Right lobe of liver (tissue), 6 donors: ENCODE measurements around the gene CENPP. TPM values are rescaled to one million over a fixed set of nuclear protein-coding genes. Genes with fewer than 3 reads are reported as not detected.

ENCODE experiments used
- ATAC-seq, 4 donors: fragments of 200-7000 bp; cut with Tn5 transposase; one replicate each; pipeline ENCODE4 v1.9.1; 2020; ENCODE audit warnings: mild to moderate bottlenecking in 4 of 4, moderate library complexity in 4 of 4
- DNase-seq, 3 donors: peaks; one replicate each; pipeline ENCODE4 v3.0.0-alpha.2; 2020
- H3K27ac ChIP-seq, 3 donors: fragments of 200-600 bp; one replicate each; pipeline ENCODE4 v1.8.0; 2022
- H3K27me3 ChIP-seq, 2 donors: fragments of 200-600 bp; one replicate each; pipeline ENCODE4 v1.8.0; 2022
- H3K36me3 ChIP-seq, 4 donors: fragments of 200-600 bp; sonication (generic) in 1 of 4; one replicate each; pipeline versions ENCODE4 v1.5.1 to v1.8.0; 2017 to 2022; ENCODE audit warnings: control low read depth in 1 of 4
- H3K4me1 ChIP-seq, 4 donors: fragments of 200-600 bp; sonication (generic) in 1 of 4; one replicate each; pipeline versions ENCODE4 v1.5.1 to v1.8.0; 2017 to 2022; ENCODE audit warnings: control low read depth in 1 of 4
- H3K4me3 ChIP-seq, 3 donors: fragments of 200-600 bp; one replicate each; pipeline ENCODE4 v1.8.0; 2022
- H3K9me3 ChIP-seq, 4 donors: fragments of 200-600 bp; sonication (generic) in 1 of 4; one replicate each; pipeline versions ENCODE4 v1.5.1 to v1.8.0; 2017 to 2022; ENCODE audit warnings: control low read depth in 1 of 4
- POLR2A ChIP-seq: fragments of 450-650 bp; IDR thresholded peaks from one replicate; pipeline ENCODE4 v1.6.1; 2017; ENCODE audit warnings: antibody characterized with exemption, mild to moderate bottlenecking
- WGBS: methylation state at CpG from one replicate; pipeline ENCODE4 v1.1.6; 2018; ENCODE audit warnings: low coverage, low lambda C conversion rate; ENCODE audit not compliant: insufficient coverage; ENCODE audit errors: missing lambda C conversion rate; 5-methylcytosine and 5-hydroxymethylcytosine counted together
- intact Hi-C, 2 donors: fragments of 100-400 bp; cut with DNase I; formaldehyde crosslinking; loops; one replicate each; pipeline versions ENCODE4 v1.11.2 to v1.14.1; 2022
- total RNA-seq, 6 experiments: library from RNA; depleted of rRNA in 2 of 6; stranded (reverse); fragments of >200 nt in 2 of 6; fragmentation: NEBNext Ultra II Directional in 3 of 6; extraction: Animal tissue kit (Norgen Biotek cat#: 25700) in 3 of 6; gene quantifications; one replicate each; pipeline versions ENCODE4 v1.1.0 to v1.2.4, GENCODE V29; 2016 to 2023
- TF ChIP-seq, protein P1 (sequence below), 4 donors: fragments of 200-600 bp in 3 of 4; fragments of 450-650 bp in 1 of 4; IDR thresholded peaks; one replicate each; pipeline versions ENCODE4 v1.5.1 to v1.8.0; 2016 to 2022; ENCODE audit warnings: antibody characterized with exemption in 4 of 4, mild to moderate bottlenecking in 2 of 4
- donor health status: DM: no; HTN: yes; CAD: no.
- donor health status: DM: no; HTN: no; CAD: no.
- donor health status: DM: no; HTN: no; CAD: no.
- donor health status: DM: no; HTN: yes; CAD: no.
- donor health status: DM: no; HTN: yes; CAD: no.

The CENPP gene
- total RNA-seq, 6 experiments from 2014 or later: 1.0 to 3.7 (median 1.5) TPM

DNA sequence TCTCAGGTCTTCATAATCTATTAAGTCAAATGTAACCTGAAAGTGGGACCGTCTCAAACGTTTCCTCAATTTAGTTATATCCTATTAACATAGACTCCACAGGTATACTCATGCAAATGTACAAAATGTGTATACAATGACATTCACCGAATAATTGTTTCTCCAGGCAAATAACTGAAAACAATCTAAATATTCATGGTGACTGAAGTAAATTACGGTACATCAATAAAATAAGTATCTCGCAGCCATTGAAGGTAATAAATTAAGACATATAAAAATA, 32.7 kb upstream of the CENPP start:
- Histone ChIP-seq H3K4me1 (peaks cover 0 to 18% (median 7%) of the 10 kb centered on the region in 4 donors), H3K27me3 (no peaks in the 10 kb centered on the region), H3K27ac (peak overlapping the region in 1 of 3 donors; percentile 48), H3K4me3 (peak overlapping the region; percentile 53 to 79 (median 74)), H3K9me3 (no peaks in the 10 kb centered on the region), H3K36me3 (peaks cover 0 to 13% (median 4%) of the 10 kb centered on the region in 4 donors)
- 0% methylated on average over 5 of the region's 5 CpGs for WGBS
- no peak for TF ChIP-seq POLR2A
- TF ChIP-seq, protein P1, sequence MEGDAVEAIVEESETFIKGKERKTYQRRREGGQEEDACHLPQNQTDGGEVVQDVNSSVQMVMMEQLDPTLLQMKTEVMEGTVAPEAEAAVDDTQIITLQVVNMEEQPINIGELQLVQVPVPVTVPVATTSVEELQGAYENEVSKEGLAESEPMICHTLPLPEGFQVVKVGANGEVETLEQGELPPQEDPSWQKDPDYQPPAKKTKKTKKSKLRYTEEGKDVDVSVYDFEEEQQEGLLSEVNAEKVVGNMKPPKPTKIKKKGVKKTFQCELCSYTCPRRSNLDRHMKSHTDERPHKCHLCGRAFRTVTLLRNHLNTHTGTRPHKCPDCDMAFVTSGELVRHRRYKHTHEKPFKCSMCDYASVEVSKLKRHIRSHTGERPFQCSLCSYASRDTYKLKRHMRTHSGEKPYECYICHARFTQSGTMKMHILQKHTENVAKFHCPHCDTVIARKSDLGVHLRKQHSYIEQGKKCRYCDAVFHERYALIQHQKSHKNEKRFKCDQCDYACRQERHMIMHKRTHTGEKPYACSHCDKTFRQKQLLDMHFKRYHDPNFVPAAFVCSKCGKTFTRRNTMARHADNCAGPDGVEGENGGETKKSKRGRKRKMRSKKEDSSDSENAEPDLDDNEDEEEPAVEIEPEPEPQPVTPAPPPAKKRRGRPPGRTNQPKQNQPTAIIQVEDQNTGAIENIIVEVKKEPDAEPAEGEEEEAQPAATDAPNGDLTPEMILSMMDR (IDR thresholded peaks at IDR 0.05): no peak
- DNase-seq (no peak), ATAC-seq (no peak)
- intact Hi-C loops: no loop called here

DNA sequence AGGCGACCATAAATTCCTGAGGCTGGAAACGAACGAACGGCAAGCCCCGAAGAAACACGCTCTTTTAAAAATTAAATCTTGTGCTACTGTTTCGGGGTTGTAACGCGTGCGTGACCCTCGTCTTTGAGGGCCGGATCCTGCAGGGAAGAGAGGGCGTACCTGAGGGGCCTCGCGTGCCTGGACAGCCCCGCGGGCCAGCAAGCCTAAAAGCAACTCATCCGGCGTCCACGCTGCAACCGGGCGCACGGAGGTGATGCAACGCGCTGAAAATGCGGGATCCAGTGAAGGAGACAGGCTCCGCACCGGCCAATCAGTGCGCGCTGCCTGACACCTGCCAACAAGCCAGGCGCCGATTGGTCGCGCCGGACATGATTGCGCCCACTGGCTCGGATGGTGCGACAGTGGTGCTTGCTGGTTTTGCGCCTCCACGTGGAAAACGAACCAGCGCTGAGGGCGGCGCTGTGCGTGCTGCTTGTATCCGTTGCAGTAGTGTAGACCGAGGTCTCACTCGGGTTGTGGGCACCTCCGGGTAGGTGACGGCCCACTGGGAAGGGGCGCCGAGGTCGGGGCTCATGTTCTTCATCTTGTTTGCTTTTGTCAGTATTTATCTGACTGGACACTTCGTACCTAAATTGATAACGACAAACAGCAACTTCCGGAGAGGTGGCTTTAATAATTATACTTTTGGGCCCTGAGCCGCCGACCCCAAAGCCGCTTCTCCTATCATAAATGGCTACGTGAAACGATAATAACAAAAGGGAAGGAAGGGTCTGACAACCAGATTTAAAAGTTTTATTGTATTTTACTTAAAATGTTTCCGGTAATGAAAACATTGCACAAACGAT, 32.1 kb upstream of the CENPP start, which contains the start of gene IARS1:
Gene IARS1, minus strand, starts transcription at position 246 of the 845 bp plus-strand sequence. CDS start 4,278 bp downstream, outside the sequence.
- H3K27me3 ChIP-seq: no peaks in the 10 kb centered on the region
- H3K27ac ChIP-seq: peak within 1 kb of the TSS; percentile 48 to 57 (median 55)
- ATAC-seq (peak; percentile 97 to 100 (median 98)), DNase-seq (peak; percentile 97 to 99 (median 98))
- peaks cover 0 to 18% (median 7%) of the 10 kb centered on the region in 4 donors for H3K4me1 ChIP-seq
- peak within 1 kb of the TSS; percentile 53 to 79 (median 74) for H3K4me3 ChIP-seq
- under 1% methylated on average over 53 of the region's 63 CpGs for WGBS
- no peaks in the 10 kb centered on the region for H3K9me3 ChIP-seq
- intact Hi-C loops: no loop called here
- TF ChIP-seq, protein P1 (IDR thresholded peaks at IDR 0.05): peak in 3 of 4 donors; percentile 24 to 50 (median 47)
- TF ChIP-seq POLR2A: peak; percentile 82
- peaks cover 0 to 18% (median 6%) of the 10 kb centered on the region in 4 donors for H3K36me3 ChIP-seq

DNA sequence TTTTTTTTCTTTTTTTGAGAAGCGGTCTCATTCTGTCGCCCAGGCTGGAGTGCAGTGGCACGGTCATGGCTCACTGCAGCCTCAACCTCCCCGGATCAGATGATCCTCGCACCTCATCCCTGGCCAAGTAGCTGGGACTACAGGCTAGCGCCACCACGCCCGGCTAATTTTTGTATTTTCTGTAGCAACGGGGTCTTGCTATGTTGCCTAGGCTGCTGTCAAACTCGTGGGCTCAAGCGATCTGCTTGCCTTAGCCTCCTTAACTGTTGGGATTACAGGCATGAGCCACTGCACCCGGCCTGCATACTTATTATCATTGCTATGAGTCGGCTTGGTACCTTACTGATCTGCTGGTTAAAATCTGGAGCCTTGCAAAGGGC, 31.5 kb upstream of the CENPP start:
- DNase-seq (no peak), ATAC-seq (peak in 1 of 4 donors; percentile 17)
- Histone ChIP-seq H3K9me3 (no peaks in the 10 kb centered on the region), H3K4me3 (peak overlapping the region; percentile 53 to 79 (median 74)), H3K27ac (peak overlapping the region; percentile 48 to 57 (median 55)), H3K4me1 (peaks cover 0 to 18% (median 7%) of the 10 kb centered on the region in 4 donors), H3K27me3 (no peaks in the 10 kb centered on the region), H3K36me3 (peaks cover 0 to 24% (median 8%) of the 10 kb centered on the region in 4 donors)
- intact Hi-C loops: no loop called here
- WGBS: 19% methylated on average over 13 of the region's 13 CpGs
- TF ChIP-seq POLR2A: no peak
- TF ChIP-seq, protein P1 (IDR thresholded peaks at IDR 0.05): no peak

DNA sequence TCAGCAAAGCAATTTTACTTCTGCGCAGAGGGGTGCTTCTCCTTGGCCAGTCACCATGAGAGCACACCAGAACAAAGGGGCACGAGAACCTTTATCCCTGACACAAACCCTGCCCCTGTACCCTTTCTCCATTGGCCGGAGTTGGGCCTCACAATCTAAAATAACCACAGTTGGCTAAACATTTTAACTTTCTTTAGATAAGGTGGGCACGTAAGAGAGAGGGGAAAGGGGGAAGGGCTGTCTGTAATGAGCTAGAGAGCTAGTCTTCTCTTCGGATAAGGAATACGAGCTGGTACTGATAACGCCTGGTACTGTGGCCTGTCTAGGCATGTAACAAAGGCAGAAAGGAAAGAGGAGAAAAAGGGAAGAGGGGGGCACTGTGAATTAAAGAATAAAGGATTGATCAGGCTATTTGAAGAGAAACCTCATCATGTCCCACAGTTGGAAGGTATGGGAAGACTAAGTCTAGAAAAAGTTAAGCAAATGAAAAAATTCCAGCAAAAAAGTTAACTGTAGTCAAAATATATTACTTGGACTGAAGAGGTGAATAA, 30.4 kb upstream of the CENPP start:
- no peak for DNase-seq
- Histone ChIP-seq H3K27ac (no peak overlapping the region), H3K27me3 (no peaks in the 10 kb centered on the region), H3K9me3 (no peaks in the 10 kb centered on the region), H3K36me3 (peaks cover 0 to 35% (median 12%) of the 10 kb centered on the region in 4 donors), H3K4me3 (no peak overlapping the region), H3K4me1 (peaks cover 0 to 18% (median 7%) of the 10 kb centered on the region in 4 donors)
- intact Hi-C loops: no loop called here
- TF ChIP-seq, protein P1 (IDR thresholded peaks at IDR 0.05): no peak
- no peak for TF ChIP-seq POLR2A
- WGBS: 82% methylated on average over 7 of the region's 7 CpGs
- ATAC-seq: no peak
